RPMI8226 (cell line): ENCODE results near the gene SHOC2.

Experiments
- DNase-seq: peaks from one replicate; pipeline ENCODE4 v3.0.0-alpha.2; 2015

The SHOC2 gene

DNA sequence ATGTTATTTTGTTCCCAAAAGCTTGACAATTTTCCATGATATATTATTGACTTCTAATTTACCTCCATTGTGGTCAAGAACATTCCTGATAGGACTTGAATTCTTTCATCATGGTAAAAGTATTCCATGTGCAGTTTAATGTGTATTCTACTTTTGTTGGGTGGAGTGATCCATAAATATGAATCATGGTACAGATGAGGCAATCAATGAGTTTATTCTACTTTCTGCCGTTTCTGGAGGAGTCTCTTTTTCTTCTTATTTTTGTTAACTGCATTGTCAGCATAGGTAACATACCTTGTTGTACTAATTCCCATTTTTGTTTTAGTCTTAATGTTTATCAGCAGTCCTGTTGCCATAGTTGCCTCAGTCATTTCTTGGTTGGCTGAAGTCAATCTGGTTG lies 69.6 kb downstream of the SHOC2 start:
- DNase-seq: no peak

DNA sequence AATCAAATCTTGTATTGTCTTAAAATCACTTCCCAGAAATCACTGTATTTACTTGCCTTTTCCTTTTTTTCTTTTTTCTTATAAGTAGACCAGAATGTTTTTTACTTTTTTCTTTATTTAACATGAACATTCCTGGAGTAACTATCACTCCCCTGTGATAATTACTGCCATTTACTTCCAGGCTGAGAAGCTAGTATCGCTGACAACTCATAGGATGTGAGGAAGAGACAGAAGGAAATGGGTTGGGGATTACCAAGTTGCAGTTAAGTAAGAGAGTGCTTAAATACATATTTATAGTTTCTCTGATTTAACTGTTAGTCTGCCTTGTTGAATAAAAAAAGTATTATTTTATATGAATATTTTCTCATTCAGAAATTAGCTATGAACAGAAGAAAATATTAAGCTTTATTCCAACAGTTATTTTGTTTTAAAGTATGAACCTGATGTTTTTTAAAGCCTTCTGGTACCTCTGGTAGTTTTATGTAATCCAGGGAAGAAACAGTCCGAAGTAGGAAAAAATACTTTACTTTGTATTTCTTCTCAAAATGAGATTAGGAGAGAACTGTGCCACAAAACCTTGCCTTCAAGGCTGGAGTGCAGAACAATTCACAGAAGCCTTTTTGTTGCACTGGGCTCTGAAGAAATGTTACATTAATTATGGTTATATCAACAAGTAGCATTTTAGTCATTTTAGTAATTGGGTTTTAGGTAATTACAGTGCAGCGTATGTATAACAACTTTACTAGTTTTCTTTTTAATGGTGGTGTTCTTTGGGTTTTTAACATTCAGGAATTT lies 72.8 kb downstream of the SHOC2 start:
- no peak for DNase-seq

DNA sequence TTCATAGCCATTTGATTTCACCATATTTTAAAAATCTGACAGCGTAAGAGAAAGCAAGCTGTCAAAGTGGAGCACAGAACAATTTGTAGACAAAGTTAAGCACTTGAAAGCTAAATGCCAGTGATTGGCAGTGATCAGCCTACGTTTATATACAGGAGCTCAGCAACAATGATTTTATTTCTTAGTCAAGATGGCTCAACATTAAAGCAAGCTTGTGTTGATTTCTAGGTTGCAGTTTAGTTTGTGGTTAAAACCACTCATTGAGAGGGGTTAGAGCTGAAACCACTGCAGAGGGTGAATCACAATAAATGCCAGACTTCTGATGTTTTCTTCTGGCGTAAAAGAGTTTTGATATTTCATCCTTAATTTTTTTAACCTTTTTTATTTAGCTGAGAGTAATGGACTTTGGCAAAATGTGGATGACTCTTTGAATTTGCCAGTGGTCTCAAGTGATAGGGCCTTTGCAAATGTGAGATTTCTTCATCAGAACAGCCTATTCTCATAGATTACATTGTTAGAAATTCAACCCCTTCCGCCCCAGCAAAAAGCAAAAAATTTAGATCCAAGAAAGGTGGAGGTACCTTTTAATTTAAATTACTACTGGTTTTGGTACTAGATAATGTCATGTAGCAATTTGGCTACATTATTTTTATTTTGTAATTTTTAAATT lies 73.8 kb downstream of the SHOC2 start:
- DNase-seq: no peak

DNA sequence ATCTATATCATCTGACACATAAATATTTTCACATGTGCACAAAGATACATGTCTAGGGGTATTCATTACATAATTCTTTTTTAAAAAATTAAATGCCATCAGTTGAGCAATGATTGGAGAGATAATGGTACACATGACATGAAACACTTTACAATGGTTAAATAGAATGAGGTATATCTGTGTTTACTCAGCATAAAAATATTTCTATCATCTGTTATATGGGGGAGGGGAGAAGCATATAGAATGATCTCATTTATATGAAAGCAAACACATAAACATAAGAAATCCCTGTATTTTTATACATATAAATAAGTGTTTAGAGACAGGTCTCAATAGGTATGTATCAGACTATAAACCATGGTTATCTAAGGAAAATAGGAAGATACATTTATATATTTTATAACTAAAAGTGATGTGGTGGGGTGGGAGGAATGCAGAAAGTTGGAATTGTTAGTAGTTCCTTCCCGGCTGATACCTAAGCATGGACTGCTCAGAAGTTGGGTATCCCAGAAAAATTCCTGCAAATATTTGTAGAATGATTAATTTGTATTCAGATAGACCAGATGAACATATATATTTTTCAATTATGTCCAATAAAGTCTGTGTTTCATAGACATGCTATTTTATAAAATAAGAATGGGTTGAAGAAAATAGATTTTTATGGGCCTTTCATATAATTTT lies 75.1 kb downstream of the SHOC2 start:
- no peak for DNase-seq

DNA sequence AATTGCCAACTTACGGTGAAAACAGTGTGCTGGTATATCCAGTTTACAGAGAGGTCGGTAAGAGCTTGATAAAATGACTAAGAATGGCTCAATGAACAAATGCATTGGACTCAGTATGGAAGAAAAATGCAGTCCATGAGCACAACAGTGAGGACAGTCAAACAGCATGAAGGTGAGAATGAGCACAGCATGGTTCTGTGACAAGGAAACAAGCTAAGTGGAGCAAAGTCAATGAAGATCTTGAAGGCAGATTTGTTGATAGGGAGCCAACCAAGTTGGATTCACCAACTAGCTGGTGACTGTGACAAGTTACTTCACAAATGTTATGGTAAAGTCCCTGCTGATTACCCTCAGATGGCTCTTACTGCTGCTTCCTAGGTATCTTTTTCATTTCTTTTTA lies 75.9 kb downstream of the SHOC2 start:
- DNase-seq: no peak

DNA sequence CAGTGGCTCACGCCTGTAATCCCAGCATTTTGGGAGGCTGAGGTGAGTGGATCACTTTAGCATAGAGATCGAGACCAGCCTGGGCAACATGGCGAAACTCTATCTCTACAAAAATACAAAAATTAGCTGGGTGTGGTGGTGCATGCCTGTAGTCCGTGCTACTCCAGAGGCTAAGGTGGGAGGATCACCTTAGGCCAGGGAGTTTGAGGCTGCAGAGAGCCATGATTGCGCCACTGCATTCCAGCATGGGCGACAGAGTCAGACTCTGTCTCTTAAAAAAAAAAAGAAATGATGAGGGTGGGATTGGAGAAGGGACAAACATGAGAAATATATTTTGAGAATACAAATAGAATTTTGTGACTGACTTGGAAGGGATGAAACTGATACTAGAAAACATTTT lies 76.9 kb downstream of the SHOC2 start:
- no peak for DNase-seq

DNA sequence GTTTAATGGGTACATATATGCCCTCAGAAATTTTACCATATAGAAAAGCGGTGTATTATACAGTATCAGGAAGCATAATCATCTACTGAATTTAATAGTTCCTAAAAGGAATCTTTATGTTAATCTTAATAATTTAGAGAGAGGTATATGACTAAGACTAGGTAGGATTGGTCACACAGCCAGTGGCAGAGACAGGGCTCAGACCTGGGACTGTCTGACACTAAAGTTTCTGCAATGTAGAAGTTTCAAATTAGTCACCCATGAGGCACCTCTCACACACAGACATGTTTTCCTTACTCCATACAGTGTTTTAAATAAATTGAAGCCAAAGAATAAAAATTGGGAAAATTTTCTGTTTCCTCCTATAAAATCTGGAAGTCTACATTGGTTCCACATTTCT lies 84.6 kb downstream of the SHOC2 start:
- DNase-seq: no peak

DNA sequence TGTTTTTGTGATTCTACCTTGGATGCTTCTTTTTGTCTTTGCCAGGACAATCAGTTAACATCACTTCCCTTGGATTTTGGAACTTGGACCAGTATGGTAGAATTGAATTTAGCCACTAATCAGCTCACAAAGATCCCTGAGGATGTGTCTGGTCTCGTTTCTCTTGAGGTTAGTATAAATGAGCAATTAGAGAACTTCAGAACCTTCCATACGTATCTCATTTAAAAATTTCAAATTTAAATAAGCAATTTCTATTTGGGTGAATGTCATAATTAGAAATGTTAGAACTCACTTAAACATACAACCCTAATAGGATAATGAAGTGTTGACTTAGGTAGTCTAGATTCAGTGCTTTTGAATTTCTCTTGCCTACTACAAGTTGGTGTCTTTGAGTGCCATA lies 88.1 kb downstream of the SHOC2 start:
- DNase-seq: no peak

DNA sequence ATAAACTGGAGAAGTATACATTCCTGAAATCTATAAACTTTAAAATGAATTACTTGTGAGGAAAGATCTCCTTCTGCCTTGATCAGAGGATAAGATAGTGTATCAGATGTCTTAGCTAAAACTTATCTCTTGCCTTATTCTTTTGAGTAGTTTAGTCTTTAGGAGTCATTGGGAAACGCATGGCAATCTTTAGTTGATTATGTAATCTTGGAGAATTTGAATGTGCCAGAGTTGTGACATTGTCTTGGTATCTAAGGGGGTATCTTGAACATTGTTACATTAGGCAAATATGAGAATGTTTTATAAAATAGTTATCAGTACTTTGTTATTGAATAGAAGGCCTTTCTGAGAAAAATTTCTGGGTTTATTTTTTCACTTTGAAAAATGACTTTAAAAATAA lies 95.8 kb downstream of the SHOC2 start:
- no peak for DNase-seq

DNA sequence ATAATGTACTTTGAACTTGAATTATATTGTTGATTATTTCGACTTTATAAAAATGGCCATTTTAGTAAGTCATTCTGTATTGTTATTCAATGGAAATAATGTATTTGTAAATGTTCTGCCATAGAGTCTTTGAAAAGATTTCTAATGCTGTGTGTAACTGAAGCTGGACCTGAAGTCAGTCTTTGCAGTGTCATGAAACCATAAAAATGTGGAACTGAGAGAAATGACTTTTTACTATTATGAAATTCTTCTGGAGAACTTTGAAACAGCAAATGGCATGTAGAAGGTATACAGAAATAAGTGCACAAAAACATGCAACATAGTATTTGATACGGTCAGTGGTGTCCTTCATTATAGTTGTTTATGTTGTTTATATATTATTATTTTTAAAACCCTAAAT lies 97.7 kb downstream of the SHOC2 start:
- DNase-seq: no peak

DNA sequence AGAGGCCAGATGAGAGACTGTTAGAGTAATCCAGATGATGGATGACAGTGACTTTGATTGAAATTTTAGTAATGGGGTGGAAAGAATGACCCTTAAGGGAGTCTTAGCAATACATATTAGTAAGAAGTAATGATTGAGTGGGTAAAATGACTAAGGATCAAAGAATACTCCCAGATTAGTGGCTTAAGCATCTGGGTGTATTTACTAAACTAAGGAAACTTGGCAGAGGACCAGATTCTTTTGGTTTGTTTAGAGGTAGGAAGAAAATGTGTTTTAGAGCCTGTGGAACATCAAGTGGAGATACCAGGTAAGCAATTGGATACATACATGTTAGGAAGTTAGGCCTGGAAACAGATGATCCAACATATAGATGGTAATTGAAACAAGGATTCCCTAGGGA lies 98.6 kb downstream of the SHOC2 start:
- no peak for DNase-seq

DNA sequence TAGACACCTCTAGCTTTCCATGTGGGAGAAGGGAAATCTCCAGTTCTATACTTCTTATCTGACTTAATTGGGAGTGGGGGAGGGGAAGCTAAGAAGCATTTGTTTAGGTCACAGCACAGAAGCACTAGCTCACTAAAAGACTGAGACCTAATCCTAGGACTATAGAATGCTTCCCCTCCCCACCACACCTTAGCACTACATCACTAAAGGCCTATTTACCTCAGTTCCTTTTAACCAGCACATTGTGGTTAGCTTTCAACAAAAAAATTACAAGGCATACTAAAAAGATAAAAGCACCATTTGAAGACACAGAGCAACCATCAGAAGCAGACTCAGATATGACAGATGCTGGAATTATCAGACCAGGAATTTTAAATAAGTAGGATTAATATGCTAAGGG lies 103.7 kb downstream of the SHOC2 start:
- no peak for DNase-seq

DNA sequence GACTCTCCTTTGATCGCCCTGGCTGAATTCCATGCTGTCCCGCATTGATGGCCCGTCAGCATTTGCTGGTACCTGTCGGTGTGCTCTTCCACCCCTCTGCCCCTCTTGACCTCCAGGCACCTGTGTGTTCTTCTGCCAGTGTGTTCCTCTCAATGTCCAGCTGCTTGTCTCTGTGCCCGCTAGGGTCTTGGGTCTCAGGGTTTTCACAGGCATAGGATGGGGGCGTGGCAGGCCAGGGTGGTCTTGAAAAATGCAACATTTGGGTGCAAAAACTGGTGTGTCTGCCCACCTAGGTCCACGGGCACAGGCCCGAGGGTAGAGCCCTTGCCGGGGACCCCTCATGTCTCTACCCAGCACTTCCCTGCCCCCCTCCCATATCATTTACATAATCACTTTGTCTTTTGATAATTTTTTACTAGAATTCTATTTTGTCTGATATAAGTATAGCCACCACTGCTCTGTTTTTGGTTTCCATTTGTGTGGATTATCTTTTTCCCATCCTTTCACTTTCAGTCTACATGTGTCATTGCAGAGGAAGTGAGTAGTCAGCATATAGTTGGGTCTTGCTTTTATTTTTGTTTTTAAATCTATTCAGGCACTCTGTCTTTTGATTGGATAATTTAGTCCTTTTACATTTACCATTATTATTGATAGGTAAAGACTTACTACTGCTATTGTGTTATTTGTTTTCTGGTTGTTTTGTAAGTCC lies 110.8 kb downstream of the SHOC2 start:
- no peak for DNase-seq

DNA sequence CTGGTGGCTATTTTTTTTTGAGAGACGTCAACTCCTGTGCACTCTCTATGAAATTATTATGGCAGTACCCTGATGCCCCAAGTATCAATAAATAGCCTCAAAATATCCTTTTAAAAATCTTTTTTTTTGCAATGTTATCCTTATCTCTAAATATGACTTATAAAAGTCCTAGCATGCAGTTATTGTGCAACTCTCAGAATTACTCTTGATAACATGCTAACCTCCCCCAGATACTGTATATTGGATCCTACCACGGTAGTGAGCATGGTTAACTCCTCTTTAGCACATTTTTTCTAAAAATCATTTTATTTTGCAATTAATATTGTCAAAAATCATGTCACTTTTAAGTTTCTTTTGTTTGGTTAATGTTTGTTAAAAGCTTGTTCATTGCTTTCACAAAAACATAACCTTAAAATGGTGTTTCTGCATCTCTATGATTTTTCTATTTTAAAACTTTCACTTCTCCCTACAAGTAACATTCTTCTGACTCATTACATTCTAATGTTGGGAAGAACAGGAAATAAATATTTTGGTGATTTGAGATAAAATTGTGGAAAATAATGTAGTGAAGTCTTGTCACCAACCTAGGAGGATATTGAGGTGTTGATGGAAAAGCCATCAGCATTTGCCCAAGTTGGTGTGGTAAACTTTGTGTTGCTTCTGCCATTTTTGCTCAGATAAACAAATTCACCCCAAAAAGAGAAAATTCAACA lies 115.3 kb downstream of the SHOC2 start:
- DNase-seq: no peak

DNA sequence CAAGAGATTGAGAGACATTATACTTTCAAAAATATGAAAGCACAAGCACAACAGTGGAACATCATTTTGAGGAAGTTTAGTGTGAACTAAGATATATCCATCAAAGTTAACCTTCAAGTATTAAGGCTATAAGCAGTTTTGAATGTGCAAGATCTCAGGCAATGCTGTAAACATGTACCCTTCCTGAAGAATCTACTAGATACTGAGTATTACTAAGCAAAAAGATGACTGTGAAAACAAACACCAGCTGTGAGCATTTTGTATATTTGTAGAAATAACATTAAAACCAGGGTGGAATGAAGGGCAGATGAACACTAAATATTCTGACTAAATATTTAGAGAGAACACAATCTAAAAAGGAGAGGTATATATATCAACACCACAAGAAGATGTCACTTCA lies 116.1 kb downstream of the SHOC2 start:
- DNase-seq: no peak

DNA sequence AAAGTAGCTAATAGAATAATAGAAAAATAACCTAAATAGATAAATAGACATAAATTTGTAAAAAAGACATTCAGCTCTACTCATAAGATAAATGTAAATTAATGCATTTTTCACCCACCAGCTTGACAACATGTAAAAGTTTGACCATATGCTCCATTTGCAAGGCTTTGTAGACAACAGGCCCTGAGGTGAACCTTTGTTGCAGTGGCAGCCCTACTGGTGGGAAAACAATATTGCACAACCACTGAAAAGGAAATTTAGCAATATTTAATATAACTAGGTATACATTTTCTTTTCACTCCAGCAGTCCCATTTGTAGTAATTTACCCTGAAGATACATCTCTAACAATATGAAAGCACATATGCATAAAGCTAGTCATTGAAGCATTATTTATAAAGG lies 118.5 kb downstream of the SHOC2 start:
- no peak for DNase-seq

DNA sequence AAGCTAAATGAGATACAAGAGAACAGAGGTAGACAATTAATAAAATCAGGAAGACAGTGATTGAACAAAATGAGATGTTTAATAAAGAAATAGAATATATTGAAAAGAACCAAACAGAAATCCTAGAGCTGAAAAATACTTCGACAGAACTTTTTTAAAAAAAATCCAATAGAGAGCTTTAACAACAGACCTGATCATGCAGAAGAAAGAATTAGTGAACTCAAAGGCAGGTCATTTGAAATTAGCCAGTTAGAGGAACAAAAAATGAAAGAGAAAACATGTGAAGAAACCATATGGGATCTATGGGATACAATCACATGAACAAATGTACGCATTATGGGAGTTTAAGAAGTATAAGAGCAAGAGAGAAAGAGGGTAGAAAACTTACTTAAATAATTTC lies 120.1 kb downstream of the SHOC2 start:
- no peak for DNase-seq

DNA sequence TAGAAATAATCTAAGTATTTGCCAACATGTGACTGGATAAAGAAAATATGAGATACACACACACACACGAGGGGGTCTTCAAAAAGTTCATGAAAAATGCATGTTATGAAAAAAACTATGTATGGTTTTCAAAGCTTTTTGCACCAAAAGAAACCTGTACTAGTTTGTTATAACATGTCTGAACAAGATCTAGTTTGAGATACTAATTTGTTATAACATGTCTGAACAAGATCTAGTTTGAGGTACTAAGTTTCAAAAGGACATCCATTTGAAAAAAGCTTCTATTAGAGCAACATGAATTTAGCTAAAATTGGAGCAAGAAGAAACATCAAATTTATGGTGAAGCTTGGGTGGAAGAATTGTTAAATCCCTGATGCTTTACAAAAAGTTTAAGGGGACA lies 137.6 kb downstream of the SHOC2 start:
- DNase-seq: no peak
